GM23338 (cell line): ENCODE data around the gene EHD4. TPM values are rescaled to one million over a fixed set of nuclear protein-coding genes. Genes with fewer than 3 reads are reported as not detected.

Experiments
- ATAC-seq: fragments of 200-7000 bp; cut with Tn5 transposase; 3 replicates; pipeline ENCODE4 v1.9.1; 2020
- DNase-seq: peaks from one replicate; pipeline ENCODE4 v3.0.0-alpha.2; 2015; ENCODE audit warnings: low spot score
- H2AFZ ChIP-seq: fragments of 200-600 bp; sonication (generic); 2 replicates; pipeline ENCODE4 v1.8.0; 2016; ENCODE audit warnings: antibody characterized with exemption, mild to moderate bottlenecking, moderate library complexity
- H3F3A ChIP-seq: fragments of 200-600 bp; sonication (generic); replicated peaks from 2 replicates; pipeline ENCODE4 v1.8.0; 2017; ENCODE audit warnings: antibody characterized with exemption, mixed run types, low read depth
- H3K27ac ChIP-seq: fragments of 200-600 bp; sonication (generic); 2 replicates; pipeline ENCODE4 v1.6.1; 2016; ENCODE audit warnings: low read depth
- H3K27me3 ChIP-seq: fragments of 200-600 bp; sonication (generic); 2 replicates; pipeline ENCODE4 v1.8.0; 2016; ENCODE audit warnings: mild to moderate bottlenecking, mixed run types, moderate library complexity; ENCODE audit not compliant: insufficient read depth
- H3K36me3 ChIP-seq: fragments of 200-600 bp; sonication (generic); 2 replicates; pipeline ENCODE4 v1.8.0; 2016; ENCODE audit warnings: mild to moderate bottlenecking; ENCODE audit not compliant: insufficient read depth
- H3K4me1 ChIP-seq: fragments of 200-600 bp; sonication (generic); 2 replicates; pipeline ENCODE4 v1.8.0; 2016; ENCODE audit warnings: mild to moderate bottlenecking, moderate library complexity; ENCODE audit not compliant: insufficient read depth
- H3K4me2 ChIP-seq: fragments of 200-600 bp; sonication (generic); 2 replicates; pipeline ENCODE4 v1.7.1; 2017; ENCODE audit warnings: mixed run types
- H3K4me3 ChIP-seq: fragments of 200-600 bp; sonication (generic); 2 replicates; pipeline ENCODE4 v1.6.1; 2016; ENCODE audit warnings: mixed run types
- H3K79me2 ChIP-seq: fragments of 200-600 bp; sonication (generic); replicated peaks from 2 replicates; pipeline ENCODE4 v1.8.0; 2017; ENCODE audit warnings: mild to moderate bottlenecking; ENCODE audit not compliant: insufficient read depth
- H3K9me2 ChIP-seq: fragments of 200-600 bp; sonication (generic); 2 replicates; pipeline ENCODE4 v1.8.0; 2017; ENCODE audit not compliant: insufficient read depth
- H4K20me1 ChIP-seq: fragments of 200-600 bp; sonication (generic); replicated peaks from 2 replicates; pipeline ENCODE4 v1.8.0; 2017; ENCODE audit warnings: mild to moderate bottlenecking; ENCODE audit not compliant: insufficient read depth
- H3K27ac Mint-ChIP-seq: 2 replicates; pipeline ENCODE4 v1.8.0; 2020; ENCODE audit warnings: inconsistent platforms, mild to moderate bottlenecking, moderate library complexity, mixed read lengths
- H3K27me3 Mint-ChIP-seq: 3 replicates; pipeline ENCODE4 v1.8.0; 2022; ENCODE audit warnings: low read depth, mild to moderate bottlenecking, moderate library complexity, mixed read lengths, inconsistent platforms; ENCODE audit not compliant: insufficient read depth, poor library complexity
- H3K36me3 Mint-ChIP-seq: 3 replicates; pipeline ENCODE4 v1.8.0; 2021; ENCODE audit warnings: low read depth, mild to moderate bottlenecking, inconsistent platforms, moderate library complexity, mixed read lengths
- H3K4me1 Mint-ChIP-seq: 3 replicates; pipeline ENCODE4 v1.8.0; 2020; ENCODE audit warnings: mild to moderate bottlenecking, inconsistent platforms, mixed read lengths
- H3K4me3 Mint-ChIP-seq: 3 replicates; pipeline ENCODE4 v1.8.0; 2021; ENCODE audit warnings: moderate library complexity, mild to moderate bottlenecking, inconsistent platforms, mixed read lengths
- H3K9me3 Mint-ChIP-seq: 3 replicates; pipeline ENCODE4 v1.8.0; 2020; ENCODE audit warnings: moderate library complexity, mild to moderate bottlenecking, inconsistent platforms, mixed read lengths
- CREB1 ChIP-seq: fragments of 250-450 bp; sonication (Bioruptor Pico); IDR thresholded peaks from 2 replicates; pipeline ENCODE4 v1.5.0; 2020; ENCODE audit warnings: low read depth, mild to moderate bottlenecking, moderate library complexity
- CTCF ChIP-seq, 2 experiments: fragments of 200-600 bp in 1 of 2; sonication (generic) in 1 of 2; conservative IDR thresholded peaks; 2 replicates each; pipeline versions ENCODE4 v1.5.1 to v1.6.1; 2016 to 2017; ENCODE audit warnings: antibody characterized with exemption in 2 of 2, low read depth in 2 of 2, mild to moderate bottlenecking in 2 of 2, moderate library complexity in 1 of 2
- ETS1 ChIP-seq: IDR thresholded peaks from 2 replicates; pipeline ENCODE4 v1.6.1; 2016; ENCODE audit warnings: antibody characterized with exemption
- EZH2 ChIP-seq: fragments of 200-600 bp; sonication (generic); IDR thresholded peaks from one replicate; pipeline ENCODE4 v1.8.0; 2017; ENCODE audit warnings: antibody characterized with exemption, mild to moderate bottlenecking, low read depth; ENCODE audit not compliant: unreplicated experiment
- EZH2phosphoT487 ChIP-seq: fragments of 200-600 bp; sonication (generic); IDR thresholded peaks from one replicate; pipeline ENCODE4 v1.8.1; 2018; ENCODE audit warnings: antibody characterized with exemption; ENCODE audit not compliant: unreplicated experiment
- JUNB ChIP-seq: IDR thresholded peaks from one replicate; pipeline ENCODE4 v1.6.1; 2016; ENCODE audit warnings: antibody characterized with exemption; ENCODE audit not compliant: unreplicated experiment
- NANOG ChIP-seq: IDR thresholded peaks from 2 replicates; pipeline ENCODE4 v1.6.1; 2016; ENCODE audit warnings: antibody characterized with exemption, borderline replicate concordance
- POLR2AphosphoS5 ChIP-seq: IDR thresholded peaks from 2 replicates; pipeline ENCODE4 v1.6.1; 2016; ENCODE audit warnings: antibody characterized with exemption, low read depth
- REST ChIP-seq: IDR thresholded peaks from one replicate; pipeline ENCODE4 v1.6.1; 2018; ENCODE audit warnings: antibody characterized with exemption; ENCODE audit not compliant: unreplicated experiment
- STAT1 ChIP-seq: IDR thresholded peaks from one replicate; pipeline ENCODE4 v1.6.1; 2016; ENCODE audit warnings: antibody characterized with exemption; ENCODE audit not compliant: unreplicated experiment
- ZNF114 ChIP-seq: fragments of 250-450 bp; sonication (Bioruptor Pico); IDR thresholded peaks from 2 replicates; pipeline ENCODE4 v1.5.0; 2020; ENCODE audit warnings: mild to moderate bottlenecking, moderate library complexity
- ZNF331 ChIP-seq: fragments of 250-450 bp; sonication (Bioruptor Pico); IDR thresholded peaks from 2 replicates; pipeline ENCODE4 v1.5.0; 2020; ENCODE audit warnings: low read depth, mild to moderate bottlenecking, moderate library complexity
- ZNF462 ChIP-seq: fragments of 250-450 bp; sonication (Bioruptor Pico); IDR thresholded peaks from 2 replicates; pipeline ENCODE4 v1.5.0; 2020; ENCODE audit warnings: mild to moderate bottlenecking, moderate library complexity
- polyA plus RNA-seq: library from polyadenylated mRNA; unstranded; fragments of >200 nt; fragmentation: Nextera tagmentation; extraction: Ambion mirVana; gene quantifications from 2 replicates; pipeline ENCODE4 v1.2.1, GENCODE V29; 2016
- total RNA-seq: library from RNA; depleted of rRNA; stranded (reverse); fragments of >200 nt; shearing (Covaris generic); gene quantifications from 2 replicates; pipeline ENCODE4 v1.2.3, GENCODE V29; 2014

EHD4 gene
- total and polyA plus RNA-seq, 2 experiments from 2014 or later, result 13.0 to 31.0 TPM

GRCh38 chr15:41878355-41878699, 94.0 kb downstream of the EHD4 start:
- H3K4me1 ChIP-seq, result no peaks in the 10 kb centered on the region

More at GRCh38 chr15:41878355-41878699, 94.0 kb downstream of the EHD4 start:
- Mint-ChIP-seq H3K27me3 (peaks cover 36% of the 10 kb centered on the region), H3K36me3 (no peaks in the 10 kb centered on the region; the same call in 2 of the 3 replicates), H3K27ac (0 out of 2 replicates have a peak overlapping the region, but pooled peaks have one; percentile 27), H3K4me3 (no peak overlapping the region), H3K9me3 (no peaks in the 10 kb centered on the region; the same call in 2 of the 3 replicates), H3K4me1 (peaks cover 10% of the 10 kb centered on the region)
- no peak overlapping the region for H3K4me2 ChIP-seq
- no peaks in the 10 kb centered on the region for H3K36me3 ChIP-seq
- TF ChIP-seq ZNF331 (no peak), ZNF114 (CRISPR knock-in tag) (no peak), EZH2phosphoT487 (no peak), ZNF462 (CRISPR knock-in tag) (no peak), STAT1 (no peak), POLR2AphosphoS5 (no peak), EZH2 (no peak), JUNB (no peak), CTCF (conservative IDR thresholded peaks at IDR 0.05; ENCODE audit: low read depth in 2 of 2) (no peak), ETS1 (no peak), REST (no peak), CREB1 (CRISPR knock-in tag) (no peak), NANOG (no peak)
- H3K4me3 ChIP-seq, result no peak overlapping the region
- peaks cover 28% of the 10 kb centered on the region for H3K27me3 ChIP-seq
- H2AFZ ChIP-seq, result no peak overlapping the region
- H3K79me2 ChIP-seq, result no peaks in the 10 kb centered on the region
- no peak overlapping the region for H3K27ac ChIP-seq
- ATAC-seq (no peak), DNase-seq (no peak)
- no peaks in the 10 kb centered on the region for H4K20me1 ChIP-seq
- no peaks in the 10 kb centered on the region for H3K9me2 ChIP-seq
- H3F3A ChIP-seq, result 0 out of 2 replicates have a peak, but pooled peaks cover 4% of the 10 kb centered on the region
